IPS DF 19.7 (cell line): ENCODE data around the gene GRIN2A.

Source experiments
- DNase-seq: peaks from one replicate; pipeline ENCODE4 v3.0.0-alpha.2; 2013; ENCODE audit warnings: low read depth, low spot score

The GRIN2A gene

GRCh38 chr16:10181196-10182162 is 749 bp downstream of the GRIN2A start:
- DNase-seq: no peak

GRCh38 chr16:10180771-10181163 is 1.5 kb downstream of the GRIN2A start:
- no peak for DNase-seq

GRCh38 chr16:10180042-10180770 is 2.0 kb downstream of the GRIN2A start:
- no peak for DNase-seq

GRCh38 chr16:10178526-10178925 is 3.7 kb downstream of the GRIN2A start:
- no peak for DNase-seq

GRCh38 chr16:10178080-10178479 is 4.1 kb downstream of the GRIN2A start:
- no peak for DNase-seq

- no peak for DNase-seq
These were observed 9.2 kb downstream of the GRIN2A start for GRCh38 chr16:10172848-10173655.

GRCh38 chr16:10171221-10171620 is 11.0 kb downstream of the GRIN2A start:
- no peak for DNase-seq

- no peak for DNase-seq
These were observed 12.3 kb downstream of the GRIN2A start for GRCh38 chr16:10169904-10170410.

- no peak for DNase-seq
These were observed 13.2 kb downstream of the GRIN2A start for GRCh38 chr16:10169031-10169430.

- no peak for DNase-seq
These were observed 14.0 kb downstream of the GRIN2A start for GRCh38 chr16:10168258-10168657.

GRCh38 chr16:10165643-10166042 is 16.6 kb downstream of the GRIN2A start:
- no peak for DNase-seq

GRCh38 chr16:10162981-10163380 is 19.2 kb downstream of the GRIN2A start:
- DNase-seq: no peak

- no peak for DNase-seq
These were observed 26.1 kb downstream of the GRIN2A start for GRCh38 chr16:10156099-10156498.

GRCh38 chr16:10154389-10154788 is 27.8 kb downstream of the GRIN2A start:
- no peak for DNase-seq

- no peak for DNase-seq
These were observed 28.2 kb downstream of the GRIN2A start for GRCh38 chr16:10153985-10154384.

GRCh38 chr16:10151718-10152117 is 30.5 kb downstream of the GRIN2A start:
- no peak for DNase-seq

- no peak for DNase-seq
These were observed 31.3 kb downstream of the GRIN2A start for GRCh38 chr16:10150906-10151305.

GRCh38 chr16:10145542-10146035 is 36.6 kb downstream of the GRIN2A start:
- DNase-seq: no peak

GRCh38 chr16:10141671-10142070 is 40.6 kb downstream of the GRIN2A start:
- no peak for DNase-seq

GRCh38 chr16:10138881-10139280 is 43.3 kb downstream of the GRIN2A start:
- no peak for DNase-seq

- no peak for DNase-seq
These were observed 44.9 kb downstream of the GRIN2A start for GRCh38 chr16:10137341-10137740.
